ENCODE measurements around the gene GLIS2.

Gene GLIS2

GRCh38 chr16:4382795-4383357 lies 67.0 kb downstream of the GLIS2 start:
- Mint-ChIP-seq H3K9me3 (no peaks in the 10 kb centered on the region), H3K27me3 (no peaks in the 10 kb centered on the region), H3K36me3 (peaks cover 16% of the 10 kb centered on the region), H3K27ac (peak overlapping the region; percentile 60), H3K4me3 (no peak overlapping the region), H3K4me1 (no peaks in the 10 kb centered on the region)
- DNase-seq: no peak
- CTCF ChIA-PET: no interaction called here

- Mint-ChIP-seq H3K27me3 (no peaks in the 10 kb centered on the region), H3K9me3 (no peaks in the 10 kb centered on the region), H3K27ac (no peak overlapping the region), H3K36me3 (peaks cover 17% of the 10 kb centered on the region), H3K4me1 (no peaks in the 10 kb centered on the region), H3K4me3 (no peak overlapping the region)
- CTCF ChIA-PET: no interaction called here
- DNase-seq: no peak
These were observed 68.0 kb downstream of the GLIS2 start for GRCh38 chr16:4383591-4384444.

- H3K9me3 Mint-ChIP-seq: no peaks in the 10 kb centered on the region
- CTCF ChIA-PET: no interaction called here
- H3K36me3 Mint-ChIP-seq: peaks cover 19% of the 10 kb centered on the region
- no peaks in the 10 kb centered on the region for H3K27me3 Mint-ChIP-seq
- no peaks in the 10 kb centered on the region for H3K4me1 Mint-ChIP-seq
- H3K4me3 Mint-ChIP-seq: no peak overlapping the region
- no peak overlapping the region for H3K27ac Mint-ChIP-seq
- no peak for DNase-seq
These were observed 68.7 kb downstream of the GLIS2 start for GRCh38 chr16:4384509-4384942.

- Mint-ChIP-seq H3K27ac (no peak overlapping the region), H3K27me3 (no peaks in the 10 kb centered on the region), H3K9me3 (no peaks in the 10 kb centered on the region), H3K4me3 (no peak overlapping the region), H3K4me1 (no peaks in the 10 kb centered on the region), H3K36me3 (peaks cover 24% of the 10 kb centered on the region)
- CTCF ChIA-PET: interaction anchor here (0.8 kb wide), 1 partner anchor 18 kb away, joined by 3 read pairs; no protein-coding TSS in a partner anchor
- DNase-seq: no peak
These were observed 69.4 kb downstream of the GLIS2 start for GRCh38 chr16:4385066-4385788.

- no peak overlapping the region for H3K4me3 Mint-ChIP-seq
- H3K36me3 Mint-ChIP-seq: peaks cover 30% of the 10 kb centered on the region
- no peak overlapping the region for H3K27ac Mint-ChIP-seq
These were observed 70.1 kb downstream of the GLIS2 start for GRCh38 chr16:4385789-4386450.

GRCh38 chr16:4386451-4386805 lies 70.6 kb downstream of the GLIS2 start:
- no peaks in the 10 kb centered on the region for H3K9me3 Mint-ChIP-seq
- H3K27me3 Mint-ChIP-seq: no peaks in the 10 kb centered on the region

More at GRCh38 chr16:4385789-4386450, 70.1 kb downstream of the GLIS2 start:
- Mint-ChIP-seq H3K27me3 (no peaks in the 10 kb centered on the region), H3K4me1 (no peaks in the 10 kb centered on the region), H3K9me3 (no peaks in the 10 kb centered on the region)
- CTCF ChIA-PET: interaction anchor here (0.8 kb wide), 1 partner anchor 17 kb away, joined by 3 read pairs; no protein-coding TSS in a partner anchor
- no peak for DNase-seq

GRCh38 chr16:4386951-4387565 lies 71.2 kb downstream of the GLIS2 start:
- no peaks in the 10 kb centered on the region for H3K4me1 Mint-ChIP-seq
- H3K9me3 Mint-ChIP-seq: no peaks in the 10 kb centered on the region
- H3K36me3 Mint-ChIP-seq: peaks cover 29% of the 10 kb centered on the region
- H3K4me3 Mint-ChIP-seq: no peak overlapping the region
- DNase-seq: no peak
- no peak overlapping the region for H3K27ac Mint-ChIP-seq
- CTCF ChIA-PET: no interaction called here
- no peaks in the 10 kb centered on the region for H3K27me3 Mint-ChIP-seq

More at GRCh38 chr16:4386451-4386805, 70.6 kb downstream of the GLIS2 start:
- CTCF ChIA-PET: no interaction called here
- Mint-ChIP-seq H3K4me1 (no peaks in the 10 kb centered on the region), H3K27ac (no peak overlapping the region), H3K36me3 (peaks cover 32% of the 10 kb centered on the region), H3K4me3 (no peak overlapping the region)
- no peak for DNase-seq

GRCh38 chr16:4387781-4388180 lies 71.9 kb downstream of the GLIS2 start:
- Mint-ChIP-seq H3K27ac (no peak overlapping the region), H3K27me3 (no peaks in the 10 kb centered on the region), H3K36me3 (peaks cover 32% of the 10 kb centered on the region), H3K9me3 (no peaks in the 10 kb centered on the region), H3K4me1 (no peaks in the 10 kb centered on the region), H3K4me3 (no peak overlapping the region)
- CTCF ChIA-PET: no interaction called here
- no peak for DNase-seq

- no peaks in the 10 kb centered on the region for H3K9me3 Mint-ChIP-seq
- H3K4me1 Mint-ChIP-seq: no peaks in the 10 kb centered on the region
- no peak overlapping the region for H3K4me3 Mint-ChIP-seq
- CTCF ChIA-PET: interaction anchor here (3.0 kb wide), 1 partner anchor 15 kb away, joined by 18 read pairs; no protein-coding TSS in a partner anchor
- H3K27ac Mint-ChIP-seq: peak overlapping the region; percentile 77
- peaks cover 32% of the 10 kb centered on the region for H3K36me3 Mint-ChIP-seq
- no peak for DNase-seq
- H3K27me3 Mint-ChIP-seq: no peaks in the 10 kb centered on the region
These were observed 72.6 kb downstream of the GLIS2 start for GRCh38 chr16:4388271-4389021.

All from activated naive CD4-positive, alpha-beta T cell treated with anti-CD3 and anti-CD28 coated beads, Interleukin-2, amount 10 ng/mL, durations not matched to agents 7 days and 5 days (primary cell).